Kidney (tissue), 14 donors: Measurements from ENCODE around the gene IPO7. TPM values are rescaled to one million over a fixed set of nuclear protein-coding genes. Genes with fewer than 3 reads are reported as not detected.
A peak's percentile ranks its signal among the peaks of the same experiment; 100 is the strongest.

Experiments
- DNase-seq, 5 donors: peaks; one replicate each; pipeline ENCODE4 v3.0.0-alpha.2; 2013 to 2020
- FAIRE-seq: peaks from 2 replicates; lab custom pipeline; 2012; peaks lifted over from hg19 to GRCh38; lab: Jason Lieb, UNC
- H3K27ac ChIP-seq, 2 donors: one replicate each; pipeline ENCODE4 v1.7.0; 2013; ENCODE audit warnings: low read depth in 2 of 2, low read length in 2 of 2, inconsistent platforms in 1 of 2
- H3K27me3 ChIP-seq: one replicate; pipeline ENCODE4 v1.7.1; 2013; ENCODE audit warnings: low read length, inconsistent platforms; ENCODE audit not compliant: control insufficient read depth, insufficient read depth
- H3K36me3 ChIP-seq, 3 donors: one replicate each; pipeline versions ENCODE4 v1.7.0 to v1.7.1; 2013; ENCODE audit warnings: low read length in 3 of 3, control low read depth in 1 of 3, inconsistent platforms in 1 of 3; ENCODE audit not compliant: insufficient read depth in 3 of 3, control insufficient read depth in 2 of 3
- H3K4me1 ChIP-seq, 3 donors: one replicate each; pipeline versions ENCODE4 v1.7.0 to v1.7.1; 2013; ENCODE audit warnings: low read length in 3 of 3, inconsistent platforms in 1 of 3, low read depth in 1 of 3; ENCODE audit not compliant: control insufficient read depth in 2 of 3, insufficient read depth in 2 of 3
- H3K4me3 ChIP-seq, 3 donors: one replicate each; pipeline versions ENCODE4 v1.7.0 to v1.8.1; 2013; ENCODE audit warnings: low read length in 3 of 3, control low read depth in 1 of 3, inconsistent platforms in 1 of 3
- H3K9ac ChIP-seq, 3 donors: one replicate each; pipeline versions ENCODE4 v1.7.0 to v1.7.1; 2013; ENCODE audit warnings: low read length in 3 of 3, control low read depth in 1 of 3, inconsistent platforms in 1 of 3
- H3K9me3 ChIP-seq, 3 donors: one replicate each; pipeline versions ENCODE4 v1.7.0 to v1.7.1; 2013; ENCODE audit warnings: low read length in 3 of 3, control low read depth in 1 of 3, inconsistent platforms in 1 of 3; ENCODE audit not compliant: control insufficient read depth in 2 of 3, insufficient read depth in 1 of 3
- intact Hi-C: fragments of 100-400 bp; cut with DNase I; formaldehyde crosslinking; loops from one replicate; pipeline ENCODE4 v1.11.1; 2022
- polyA plus RNA-seq: library from polyadenylated mRNA; stranded (reverse); fragments of 350-450 nt; fragmentation: Illumina TruSeq; extraction: RNeasy Lipid Tissue Mini Kit (QIAGEN cat#74804); gene quantifications from one replicate; pipeline ENCODE4 v1.2.3, GENCODE V29; 2014; ENCODE audit warnings: low read depth, low replicate concordance; ENCODE audit not compliant: insufficient read depth
- total RNA-seq: library from RNA; stranded (reverse); fragmentation: NEBNext Ultra II Directional; extraction: Animal tissue kit (Norgen Biotek cat#: 25700); gene quantifications from one replicate; pipeline ENCODE4 v1.2.1, GENCODE V29; 2021
- TF ChIP-seq, protein P1 (sequence below): IDR thresholded peaks from 3 replicates; pipeline ENCODE4 v1.5.1; 2012; ENCODE audit warnings: mild to moderate bottlenecking, moderate library complexity, borderline replicate concordance; ENCODE audit not compliant: insufficient read depth; ENCODE audit errors: extremely low read depth
- donor health status: control.
- donor health status: control.
- donor health status: control.
- donor health status: control.
- donor health status: control.
- donor health status: DM: yes; HTN: yes; CAD: no.
- donor health status: Normal renal cell carcinoma (clear cell type).

The IPO7 gene
- total and polyA plus RNA-seq, 2 donors from 2014 or later: 20.6 to 109 TPM

GRCh38 chr11:9363954-9364912, 20.2 kb upstream of the IPO7 start:
- Histone ChIP-seq H3K27ac (peak overlapping the region; percentile 91 to 100), H3K9me3 (no peaks in the 10 kb centered on the region), H3K4me3 (peak overlapping the region; percentile 69 to 77 (median 69)), H3K36me3 (no peaks in the 10 kb centered on the region), H3K4me1 (peaks cover 0 to 4% (median 0%) of the 10 kb centered on the region in 3 donors), H3K9ac (peak overlapping the region; percentile 41 to 79 (median 52)), H3K27me3 (no peaks in the 10 kb centered on the region)
- FAIRE-seq: no peak
- DNase-seq: peak; percentile 91 to 99 (median 95)
- intact Hi-C loops: no loop called here
- TF ChIP-seq, protein P1, sequence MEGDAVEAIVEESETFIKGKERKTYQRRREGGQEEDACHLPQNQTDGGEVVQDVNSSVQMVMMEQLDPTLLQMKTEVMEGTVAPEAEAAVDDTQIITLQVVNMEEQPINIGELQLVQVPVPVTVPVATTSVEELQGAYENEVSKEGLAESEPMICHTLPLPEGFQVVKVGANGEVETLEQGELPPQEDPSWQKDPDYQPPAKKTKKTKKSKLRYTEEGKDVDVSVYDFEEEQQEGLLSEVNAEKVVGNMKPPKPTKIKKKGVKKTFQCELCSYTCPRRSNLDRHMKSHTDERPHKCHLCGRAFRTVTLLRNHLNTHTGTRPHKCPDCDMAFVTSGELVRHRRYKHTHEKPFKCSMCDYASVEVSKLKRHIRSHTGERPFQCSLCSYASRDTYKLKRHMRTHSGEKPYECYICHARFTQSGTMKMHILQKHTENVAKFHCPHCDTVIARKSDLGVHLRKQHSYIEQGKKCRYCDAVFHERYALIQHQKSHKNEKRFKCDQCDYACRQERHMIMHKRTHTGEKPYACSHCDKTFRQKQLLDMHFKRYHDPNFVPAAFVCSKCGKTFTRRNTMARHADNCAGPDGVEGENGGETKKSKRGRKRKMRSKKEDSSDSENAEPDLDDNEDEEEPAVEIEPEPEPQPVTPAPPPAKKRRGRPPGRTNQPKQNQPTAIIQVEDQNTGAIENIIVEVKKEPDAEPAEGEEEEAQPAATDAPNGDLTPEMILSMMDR: no peak

GRCh38 chr11:9367551-9367950, 16.9 kb upstream of the IPO7 start:
- FAIRE-seq: no peak
- intact Hi-C loops: no loop called here

GRCh38 chr11:9377036-9377435, 7.4 kb upstream of the IPO7 start:
- intact Hi-C loops: no loop called here

More at GRCh38 chr11:9367551-9367950, 16.9 kb upstream of the IPO7 start:
- Histone ChIP-seq H3K9ac (no peak overlapping the region), H3K4me3 (no peak overlapping the region), H3K4me1 (peaks cover 0 to 4% (median 0%) of the 10 kb centered on the region in 3 donors), H3K27ac (no peak overlapping the region), H3K36me3 (no peaks in the 10 kb centered on the region), H3K27me3 (no peaks in the 10 kb centered on the region), H3K9me3 (no peaks in the 10 kb centered on the region)
- TF ChIP-seq, protein P1: no peak
- no peak for DNase-seq

More at GRCh38 chr11:9377036-9377435, 7.4 kb upstream of the IPO7 start:
- H3K36me3 ChIP-seq: no peaks in the 10 kb centered on the region
- no peak overlapping the region for H3K9ac ChIP-seq
- TF ChIP-seq, protein P1: no peak
- DNase-seq (no peak), FAIRE-seq (no peak)
- H3K4me3 ChIP-seq: no peak overlapping the region
- no peak overlapping the region for H3K27ac ChIP-seq
- H3K4me1 ChIP-seq: no peaks in the 10 kb centered on the region
- no peaks in the 10 kb centered on the region for H3K9me3 ChIP-seq
- H3K27me3 ChIP-seq: no peaks in the 10 kb centered on the region
